ENCODE results near the gene TMC7. TPM values are rescaled to one million over a fixed set of nuclear protein-coding genes. Genes with fewer than 3 reads are reported as not detected.

Gene TMC7
- total and polyA plus RNA-seq, 9 of the 15 experiments (the other 6 are each of a cell fraction or from before 2014, with no cell fraction given) = 0.08 to 2.0 (median 1.5) TPM

GRCh38 chr16:19095654-19096053, 111.9 kb downstream of the TMC7 start (continued):
- TF ChIP-seq MLX (CRISPR knock-in tag; conservative IDR thresholded peaks at IDR 0.05) (no peak), EGR1 (conservative IDR thresholded peaks at IDR 0.05) (no peak), BCOR (IDR thresholded peaks at IDR 0.05) (no peak), CAMTA2 (CRISPR knock-in tag; conservative IDR thresholded peaks at IDR 0.05) (no peak)

GRCh38 chr16:19098173-19098572, 114.4 kb downstream of the TMC7 start:
- Histone ChIP-seq H3K4me1 (replicated peaks in 1 of 2; ENCODE audit: control insufficient read depth in 2 of 2, insufficient read depth in 2 of 2, low read length in 2 of 2) (peaks cover 0 to 10% of the 10 kb centered on the region in 2 experiments; a peak in 1 of 5 replicates), H2AFZ (ENCODE audit: low read depth, low read length) (no peak overlapping the region), H3K9me3 (replicated peaks; ENCODE audit: control insufficient read depth, insufficient read depth, low read depth, low read length) (peaks cover 2% of the 10 kb centered on the region; the same call in 1 of the 2 replicates), H3K27ac (ENCODE audit: extremely low read depth, low read depth, low read length) (no peak overlapping the region), H3K9ac (ENCODE audit: insufficient read depth in 1 of 2, low read depth in 2 of 2, low read length in 2 of 2) (no peak overlapping the region), H3K36me3 (ENCODE audit: control insufficient read depth, insufficient read depth, low read length) (no peaks in the 10 kb centered on the region), H3K4me2 (ENCODE audit: insufficient read depth, low read length) (no peak overlapping the region), H3K4me3 (no peak overlapping the region), H3K9me1 (ENCODE audit: control insufficient read depth, insufficient read depth, low read length) (no peaks in the 10 kb centered on the region), H3K27me3 (ENCODE audit: control insufficient read depth in 2 of 2, insufficient read depth in 2 of 2, low read length in 2 of 2) (peaks cover 0 to 4% of the 10 kb centered on the region in 2 experiments; a peak in 1 of 5 replicates), H3K79me2 (ENCODE audit: control insufficient read depth, insufficient read depth, low read length) (no peaks in the 10 kb centered on the region), H4K20me1 (replicated peaks; ENCODE audit: control insufficient read depth, insufficient read depth, low read length) (no peaks in the 10 kb centered on the region)
- no peak for FAIRE-seq
- TF ChIP-seq HNRNPK (IDR thresholded peaks at IDR 0.05; ENCODE audit: low read depth, low read length, poor library complexity, severe bottlenecking) (no peak), RBM25 (IDR thresholded peaks at IDR 0.05; ENCODE audit: low read depth, low read length, severe bottlenecking) (peak; percentile 54), TEAD2 (tag; IDR thresholded peaks at IDR 0.05) (no peak), MITF (IDR thresholded peaks at IDR 0.05) (no peak), SRSF7 (optimal IDR thresholded peaks at IDR 0.05; ENCODE audit: low read depth, low read length) (no peak), SIX5 (IDR thresholded peaks at IDR 0.05; ENCODE audit: borderline replicate concordance in 1 of 2, insufficient read depth in 1 of 2, low read depth in 1 of 2, low read length in 2 of 2) (no peak), BCOR (IDR thresholded peaks at IDR 0.05) (peak; percentile 79), TRIM28 (IDR thresholded peaks at IDR 0.05) (0 out of 2 replicates have a peak, but pooled peaks have one; percentile 36), NFYB (IDR thresholded peaks at IDR 0.05; ENCODE audit: extremely low read depth, insufficient read length) (no peak), MBD2 (IDR thresholded peaks at IDR 0.05; ENCODE audit: borderline replicate concordance, low read depth) (no peak), ZNF12 (CRISPR knock-in tag; IDR thresholded peaks at IDR 0.05) (peak; percentile 96), RAD21 (CRISPR knock-in tag; conservative IDR thresholded peaks at IDR 0.05 in 1 of 2, IDR thresholded peaks at IDR 0.05 in 1 of 2) (no peak), MXD1 (CRISPR knock-in tag; IDR thresholded peaks at IDR 0.05; ENCODE audit: borderline replicate concordance, poor library complexity, severe bottlenecking) (no peak), SMARCA5 (IDR thresholded peaks at IDR 0.05) (no peak), TCF7L2 (IDR thresholded peaks at IDR 0.05; ENCODE audit: low read depth, low read length) (no peak), CBX3 (IDR thresholded peaks at IDR 0.05; ENCODE audit: borderline replicate concordance in 1 of 2, low read length in 2 of 2) (peak in 1 of 2 experiments; percentile 76; a peak in 2 of 3 replicates)
- BruUV-seq (replicated peaks) = no TSS peak
- CTCF ChIA-PET (ENCODE audit: low intra/inter-chr PET ratio) = no interaction called here
- in situ Hi-C loops (cut with MboI) = no loop called here
- ATAC-seq = no peak
- no peak for DNase-seq (ENCODE audit: extremely low read depth in 1 of 4, low spot score in 3 of 4)
- POLR2A ChIA-PET = no interaction called here
- WGBS (ENCODE audit: insufficient coverage, low coverage, missing lambda C conversion rate) = 11% methylated on average over 1 of the region's 1 CpG
- intact Hi-C loops (cut with micrococcal nuclease) = no loop called here

All from K562 (cell line).